ENCODE data around the gene VIT. TPM values are rescaled to one million over a fixed set of nuclear protein-coding genes. Genes with fewer than 3 reads are reported as not detected.

The VIT gene
- total and polyA plus RNA-seq, 2 donors (not counting 1 experiment from before 2014, with no cell fraction given): 0.17 to 0.62 TPM

- no peaks in the 10 kb centered on the region for H3K4me1 ChIP-seq (ENCODE audit: control insufficient read depth, extremely low read depth, insufficient read depth, low read length)
- H3K27me3 ChIP-seq (ENCODE audit: control insufficient read depth, insufficient read depth, low read length): peaks cover 2% of the 10 kb centered on the region
- no peaks in the 10 kb centered on the region for H3K9me3 ChIP-seq (ENCODE audit: control insufficient read depth, insufficient read depth, low read depth, low read length)
- H3K36me3 ChIP-seq (ENCODE audit: control insufficient read depth, insufficient read depth, low read length): no peaks in the 10 kb centered on the region
- no peaks in the 10 kb centered on the region for H3K79me2 ChIP-seq (ENCODE audit: control insufficient read depth, insufficient read depth, low read length)
- no peak overlapping the region for H2AFZ ChIP-seq (ENCODE audit: low read length)
- no peak overlapping the region for H3K9ac ChIP-seq (ENCODE audit: insufficient read depth, low read length)
- no peak overlapping the region for H3K4me3 ChIP-seq (replicated peaks in 1 of 4; ENCODE audit: control extremely low read depth in 1 of 4, insufficient read depth in 1 of 4, low read depth in 3 of 4, low read length in 4 of 4)
- H3K4me2 ChIP-seq (ENCODE audit: extremely low read depth, insufficient read depth, low read length): no peak overlapping the region
- TF ChIP-seq, protein P1, sequence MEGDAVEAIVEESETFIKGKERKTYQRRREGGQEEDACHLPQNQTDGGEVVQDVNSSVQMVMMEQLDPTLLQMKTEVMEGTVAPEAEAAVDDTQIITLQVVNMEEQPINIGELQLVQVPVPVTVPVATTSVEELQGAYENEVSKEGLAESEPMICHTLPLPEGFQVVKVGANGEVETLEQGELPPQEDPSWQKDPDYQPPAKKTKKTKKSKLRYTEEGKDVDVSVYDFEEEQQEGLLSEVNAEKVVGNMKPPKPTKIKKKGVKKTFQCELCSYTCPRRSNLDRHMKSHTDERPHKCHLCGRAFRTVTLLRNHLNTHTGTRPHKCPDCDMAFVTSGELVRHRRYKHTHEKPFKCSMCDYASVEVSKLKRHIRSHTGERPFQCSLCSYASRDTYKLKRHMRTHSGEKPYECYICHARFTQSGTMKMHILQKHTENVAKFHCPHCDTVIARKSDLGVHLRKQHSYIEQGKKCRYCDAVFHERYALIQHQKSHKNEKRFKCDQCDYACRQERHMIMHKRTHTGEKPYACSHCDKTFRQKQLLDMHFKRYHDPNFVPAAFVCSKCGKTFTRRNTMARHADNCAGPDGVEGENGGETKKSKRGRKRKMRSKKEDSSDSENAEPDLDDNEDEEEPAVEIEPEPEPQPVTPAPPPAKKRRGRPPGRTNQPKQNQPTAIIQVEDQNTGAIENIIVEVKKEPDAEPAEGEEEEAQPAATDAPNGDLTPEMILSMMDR (conservative IDR thresholded peaks at IDR 0.05 in 1 of 2, IDR thresholded peaks at IDR 0.05 in 1 of 2; ENCODE audit: low read depth in 1 of 2, low read length in 2 of 2): no peak
- TF ChIP-seq EZH2 (IDR thresholded peaks at IDR 0.05; ENCODE audit: low read length, missing control alignments): no peak
- H3K27ac ChIP-seq (ENCODE audit: insufficient read depth, low read length): no peak overlapping the region
- DNase-seq (ENCODE audit: low read depth in 2 of 2): peak; percentile 39 to 66
- H4K20me1 ChIP-seq (ENCODE audit: control insufficient read depth, extremely low read depth, insufficient read depth, low read length): no peaks in the 10 kb centered on the region
Observed at GRCh38 chr2:36731941-36732672, 35.6 kb downstream of the VIT start.

DNA sequence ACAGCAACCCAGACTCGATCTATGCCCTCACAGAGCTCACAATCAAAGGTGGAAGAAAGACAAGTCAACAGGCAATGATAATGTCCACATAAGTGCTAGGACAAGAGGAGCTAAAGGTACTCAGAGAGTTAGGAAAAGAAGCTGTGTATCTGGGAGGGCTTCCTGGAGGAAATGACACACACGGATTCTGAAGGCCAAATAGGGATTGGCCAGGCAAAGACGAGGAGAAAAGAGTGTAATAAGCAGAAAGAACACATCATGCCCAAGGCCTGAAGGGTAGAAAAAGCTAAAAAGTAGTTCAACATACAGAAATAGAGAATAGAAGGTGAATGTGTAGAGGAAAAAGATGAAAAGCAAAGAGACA lies 36.1 kb downstream of the VIT start:
- Histone ChIP-seq H3K36me3 (ENCODE audit: control insufficient read depth, insufficient read depth, low read length) (no peaks in the 10 kb centered on the region), H3K9me3 (ENCODE audit: control insufficient read depth, insufficient read depth, low read depth, low read length) (no peaks in the 10 kb centered on the region), H3K9ac (ENCODE audit: insufficient read depth, low read length) (no peak overlapping the region), H4K20me1 (ENCODE audit: control insufficient read depth, extremely low read depth, insufficient read depth, low read length) (no peaks in the 10 kb centered on the region), H3K4me2 (ENCODE audit: extremely low read depth, insufficient read depth, low read length) (no peak overlapping the region), H3K4me1 (ENCODE audit: control insufficient read depth, extremely low read depth, insufficient read depth, low read length) (no peaks in the 10 kb centered on the region), H3K4me3 (replicated peaks in 1 of 4; ENCODE audit: control extremely low read depth in 1 of 4, insufficient read depth in 1 of 4, low read depth in 3 of 4, low read length in 4 of 4) (no peak overlapping the region), H3K27me3 (ENCODE audit: control insufficient read depth, insufficient read depth, low read length) (peaks cover 2% of the 10 kb centered on the region), H3K27ac (ENCODE audit: insufficient read depth, low read length) (no peak overlapping the region), H2AFZ (ENCODE audit: low read length) (no peak overlapping the region), H3K79me2 (ENCODE audit: control insufficient read depth, insufficient read depth, low read length) (no peaks in the 10 kb centered on the region)
- no peak for DNase-seq (ENCODE audit: low read depth in 2 of 2)
- no peak for TF ChIP-seq EZH2 (IDR thresholded peaks at IDR 0.05; ENCODE audit: low read length, missing control alignments)
- TF ChIP-seq, protein P1 (conservative IDR thresholded peaks at IDR 0.05 in 1 of 2, IDR thresholded peaks at IDR 0.05 in 1 of 2; ENCODE audit: low read depth in 1 of 2, low read length in 2 of 2): no peak

DNA sequence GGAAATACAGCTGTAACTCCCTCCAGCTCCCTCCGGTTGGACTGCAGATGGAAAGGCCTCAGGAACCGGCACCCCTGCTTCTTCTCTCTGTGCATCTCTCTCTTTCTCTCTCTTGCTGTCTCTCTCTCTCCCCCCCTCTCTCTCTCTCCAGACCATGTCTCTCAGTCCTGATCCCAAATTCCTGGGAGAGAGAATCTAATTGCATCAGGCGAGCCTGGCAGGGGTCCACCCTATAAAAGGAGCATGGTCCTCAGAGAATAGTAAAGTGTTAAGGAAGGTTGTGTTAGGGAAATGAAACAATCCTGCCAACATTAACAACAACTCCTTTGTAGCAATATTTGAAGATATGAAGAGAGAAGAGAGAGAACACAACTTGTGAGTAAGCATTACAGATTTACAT lies 36.7 kb downstream of the VIT start:
- no peak overlapping the region for H3K4me2 ChIP-seq (ENCODE audit: extremely low read depth, insufficient read depth, low read length)
- H2AFZ ChIP-seq (ENCODE audit: low read length): no peak overlapping the region
- no peaks in the 10 kb centered on the region for H3K4me1 ChIP-seq (ENCODE audit: control insufficient read depth, extremely low read depth, insufficient read depth, low read length)
- no peaks in the 10 kb centered on the region for H3K9me3 ChIP-seq (ENCODE audit: control insufficient read depth, insufficient read depth, low read depth, low read length)
- H3K27ac ChIP-seq (ENCODE audit: insufficient read depth, low read length): no peak overlapping the region
- TF ChIP-seq, protein P1 (conservative IDR thresholded peaks at IDR 0.05 in 1 of 2, IDR thresholded peaks at IDR 0.05 in 1 of 2; ENCODE audit: low read depth in 1 of 2, low read length in 2 of 2): no peak
- TF ChIP-seq EZH2 (IDR thresholded peaks at IDR 0.05; ENCODE audit: low read length, missing control alignments): no peak
- no peak for DNase-seq (ENCODE audit: low read depth in 2 of 2)
- H4K20me1 ChIP-seq (ENCODE audit: control insufficient read depth, extremely low read depth, insufficient read depth, low read length): no peaks in the 10 kb centered on the region
- H3K4me3 ChIP-seq (replicated peaks in 1 of 4; ENCODE audit: control extremely low read depth in 1 of 4, insufficient read depth in 1 of 4, low read depth in 3 of 4, low read length in 4 of 4): no peak overlapping the region
- peaks cover 2% of the 10 kb centered on the region for H3K27me3 ChIP-seq (ENCODE audit: control insufficient read depth, insufficient read depth, low read length)
- no peaks in the 10 kb centered on the region for H3K79me2 ChIP-seq (ENCODE audit: control insufficient read depth, insufficient read depth, low read length)
- H3K9ac ChIP-seq (ENCODE audit: insufficient read depth, low read length): no peak overlapping the region
- no peaks in the 10 kb centered on the region for H3K36me3 ChIP-seq (ENCODE audit: control insufficient read depth, insufficient read depth, low read length)
